DOHH2 (cell line): ENCODE measurements around the gene SEL1L3.

Experiments used
- CTCF ChIP-seq: fragments of 200-600 bp; sonication (generic); IDR thresholded peaks from one replicate; pipeline ENCODE4 v1.5.1; 2014; ENCODE audit warnings: antibody characterized with exemption, mild to moderate bottlenecking, low read depth, low read length; ENCODE audit not compliant: poor library complexity, severe bottlenecking
- EZH2phosphoT487 ChIP-seq: fragments of 200-600 bp; sonication (generic); IDR thresholded peaks from 2 replicates; pipeline ENCODE4 v1.6.1; 2017; ENCODE audit warnings: borderline replicate concordance, mild to moderate bottlenecking, antibody characterized with exemption, low read length, moderate library complexity, mixed read lengths

DNA sequence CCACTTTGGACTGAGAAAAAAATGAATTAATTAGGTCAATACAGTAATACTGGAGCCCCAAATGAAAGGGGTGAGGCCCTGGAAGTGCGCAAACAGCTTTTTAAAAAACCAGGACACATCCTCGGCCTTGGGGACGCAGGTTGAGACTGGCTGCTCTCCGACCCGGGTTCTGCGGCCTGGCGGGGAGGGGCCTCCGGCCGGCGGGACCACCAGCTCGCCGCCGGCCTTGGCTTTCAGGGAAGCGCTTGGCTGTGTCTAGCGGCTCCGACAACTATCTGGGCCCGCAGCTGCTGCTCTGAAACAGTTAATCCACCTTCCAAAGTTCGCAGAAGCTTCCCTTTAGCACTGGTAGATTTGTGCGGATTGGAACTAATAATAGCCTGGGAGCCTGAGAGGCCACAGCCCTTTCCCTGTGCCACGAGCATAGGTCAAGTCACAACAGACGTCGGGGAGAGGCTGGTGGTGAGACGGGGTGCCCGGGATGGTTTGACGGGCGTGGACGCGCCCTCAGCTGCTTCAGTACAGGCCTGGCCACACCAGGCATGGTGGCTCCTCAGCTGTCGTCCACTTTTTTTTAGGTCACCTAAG lies 1.1 kb upstream of the SEL1L3 start:
- TF ChIP-seq CTCF (no peak), EZH2phosphoT487 (no peak)
